SH-SY5Y (cell line): ENCODE measurements around the gene GPHN.

Experiments used
- GATA2 ChIP-seq: IDR thresholded peaks from 2 replicates; pipeline ENCODE4 v1.6.1; 2011; ENCODE audit warnings: mild to moderate bottlenecking, low read depth, low read length
- GATA3 ChIP-seq: IDR thresholded peaks from 2 replicates; pipeline ENCODE4 v1.6.1; 2011; ENCODE audit warnings: low read depth, mild to moderate bottlenecking, low read length, moderate library complexity

DNA sequence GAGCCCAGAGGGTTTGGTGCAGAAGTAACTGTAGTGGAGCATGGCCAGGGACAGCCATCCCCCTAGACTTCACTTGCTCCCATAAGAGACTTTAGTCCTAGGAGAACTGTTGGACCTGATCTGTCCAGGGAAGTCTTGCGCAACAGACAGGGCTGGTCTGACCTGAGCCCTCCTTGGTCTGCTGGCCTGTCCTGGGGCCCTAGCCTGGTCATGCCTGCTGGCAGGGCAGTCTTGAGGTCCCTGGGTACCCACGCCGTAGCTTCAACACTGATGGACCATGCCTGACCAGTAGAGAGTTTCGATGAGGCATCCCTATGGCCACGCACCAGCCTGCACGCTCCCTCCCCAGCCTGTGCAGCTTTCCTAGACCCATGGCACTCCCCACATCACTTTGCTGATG, 305.7 kb downstream of the GPHN start:
- no peak for TF ChIP-seq GATA3
- no peak for TF ChIP-seq GATA2
